Fibroblast of lung (primary cell): Measurements from ENCODE around the gene NOC4L. TPM values are rescaled to one million over a fixed set of nuclear protein-coding genes. Genes with fewer than 3 reads are reported as not detected.
"Not testable (repeated sequence)": the region's sequence is repeated elsewhere in the genome, so short reads cannot be mapped to it uniquely, and the experiment has no call there.

ENCODE experiments used
- DNase-seq, 2 donors: peaks; one replicate each; pipeline versions ENCODE4 v3.0.0 to v3.0.0-alpha.2; 2010; ENCODE audit warnings: low read depth in 2 of 2
- H2AFZ ChIP-seq: 2 replicates; pipeline ENCODE4 v1.5.1; 2012; ENCODE audit warnings: low read length, control low read depth, inconsistent platforms
- H3K27ac ChIP-seq: 2 replicates; pipeline ENCODE4 v1.5.1; 2011; ENCODE audit warnings: low read length, control low read depth; ENCODE audit not compliant: insufficient read depth
- H3K27me3 ChIP-seq: 2 replicates; pipeline ENCODE4 v1.5.1; 2011; ENCODE audit warnings: mild to moderate bottlenecking, low read length; ENCODE audit not compliant: control insufficient read depth, insufficient read depth
- H3K36me3 ChIP-seq: 2 replicates; pipeline ENCODE4 v1.5.1; 2011; ENCODE audit warnings: low read length; ENCODE audit not compliant: control insufficient read depth, insufficient read depth
- H3K4me1 ChIP-seq: 2 replicates; pipeline ENCODE4 v1.5.1; 2011; ENCODE audit warnings: low read length; ENCODE audit not compliant: control insufficient read depth, insufficient read depth; ENCODE audit errors: extremely low read depth
- H3K4me2 ChIP-seq: 2 replicates; pipeline ENCODE4 v1.5.1; 2011; ENCODE audit warnings: low read length, control low read depth; ENCODE audit not compliant: insufficient read depth; ENCODE audit errors: extremely low read depth
- H3K4me3 ChIP-seq, 4 experiments: fragments of 200-600 bp in 1 of 4; sonication (generic) in 1 of 4; replicated peaks in 1 of 4; 2 replicates each; pipeline ENCODE4 v1.5.1; 2011 to 2016; ENCODE audit warnings: low read length in 4 of 4, low read depth in 3 of 4, mild to moderate bottlenecking in 3 of 4, control low read depth in 2 of 4, inconsistent platforms in 1 of 4, mixed read lengths in 1 of 4; ENCODE audit not compliant: insufficient read depth in 1 of 4; ENCODE audit errors: control extremely low read depth in 1 of 4
- H3K79me2 ChIP-seq: 2 replicates; pipeline ENCODE4 v1.5.1; 2012; ENCODE audit warnings: mild to moderate bottlenecking, low read length, inconsistent platforms; ENCODE audit not compliant: control insufficient read depth, insufficient read depth
- H3K9ac ChIP-seq: 2 replicates; pipeline ENCODE4 v1.5.1; 2011; ENCODE audit warnings: mild to moderate bottlenecking, low read length, control low read depth; ENCODE audit not compliant: insufficient read depth
- H3K9me3 ChIP-seq: 2 replicates; pipeline ENCODE4 v1.5.1; 2012; ENCODE audit warnings: low read depth, low read length; ENCODE audit not compliant: control insufficient read depth, insufficient read depth
- H4K20me1 ChIP-seq: 2 replicates; pipeline ENCODE4 v1.5.1; 2011; ENCODE audit warnings: low read length; ENCODE audit not compliant: control insufficient read depth, insufficient read depth; ENCODE audit errors: extremely low read depth
- CTCF ChIP-seq, 2 donors: IDR thresholded peaks in 1 of 2; conservative IDR thresholded peaks in 1 of 2; 1 replicate in 1 of 2; 2 replicates in 1 of 2; pipeline ENCODE4 v1.5.1; 2011 to 2012; ENCODE audit warnings: low read length in 2 of 2, control low read depth in 1 of 2, inconsistent platforms in 1 of 2, low read depth in 1 of 2, mild to moderate bottlenecking in 1 of 2
- EZH2 ChIP-seq: IDR thresholded peaks from 2 replicates; pipeline ENCODE4 v1.5.1; 2012; ENCODE audit warnings: low read length, control low read depth, mild to moderate bottlenecking; ENCODE audit errors: missing control alignments
- polyA plus RNA-seq, 2 donors: library from polyadenylated mRNA; depleted of rRNA in 1 of 2; stranded (reverse) in 1 of 2; unstranded in 1 of 2; fragments of >200 nt; gene quantifications; 2 replicates each; pipeline ENCODE4 v1.2.1, GENCODE V29; 2011 to 2012; ENCODE audit warnings: missing spikeins in 1 of 2
- total RNA-seq: library from RNA; depleted of rRNA; stranded (reverse); fragments of >200 nt; gene quantifications from 2 replicates; pipeline ENCODE4 v1.2.1, GENCODE V29; 2014

The NOC4L gene
- total and polyA plus RNA-seq, 2 donors (not counting 1 experiment from before 2014, with no cell fraction given): 3.0 to 6.8 TPM

- no peaks in the 10 kb centered on the region for H3K27me3 ChIP-seq
- H3K79me2 ChIP-seq: no peaks in the 10 kb centered on the region
- DNase-seq: no peak
- no peak overlapping the region for H2AFZ ChIP-seq
- H4K20me1 ChIP-seq: no peaks in the 10 kb centered on the region
- H3K27ac ChIP-seq: no peak overlapping the region
- no peak overlapping the region for H3K4me3 ChIP-seq
- H3K36me3 ChIP-seq: peaks cover 1% of the 10 kb centered on the region
- H3K9ac ChIP-seq: no peak overlapping the region
- H3K9me3 ChIP-seq: no peaks in the 10 kb centered on the region
- no peaks in the 10 kb centered on the region for H3K4me1 ChIP-seq
- TF ChIP-seq EZH2 (no peak), CTCF (conservative IDR thresholded peaks at IDR 0.05 in 1 of 2, IDR thresholded peaks at IDR 0.05 in 1 of 2; ENCODE audit: low read depth in 1 of 2, low read length in 2 of 2) (no peak)
- H3K4me2 ChIP-seq: no peak overlapping the region
Observed at GRCh38 chr12:132132609-132133430, 11.4 kb upstream of the NOC4L start.

GRCh38 chr12:132133952-132134652 lies 10.2 kb upstream of the NOC4L start:
- no peak overlapping the region for H3K4me2 ChIP-seq
- no peaks in the 10 kb centered on the region for H3K79me2 ChIP-seq
- no peak overlapping the region for H3K9ac ChIP-seq
- no peak for TF ChIP-seq EZH2
- TF ChIP-seq CTCF (conservative IDR thresholded peaks at IDR 0.05 in 1 of 2, IDR thresholded peaks at IDR 0.05 in 1 of 2; ENCODE audit: low read depth in 1 of 2, low read length in 2 of 2): no peak
- no peak for DNase-seq
- peaks cover 3% of the 10 kb centered on the region for H3K36me3 ChIP-seq
- H3K27me3 ChIP-seq: no peaks in the 10 kb centered on the region
- no peak overlapping the region for H3K27ac ChIP-seq
- no peaks in the 10 kb centered on the region for H4K20me1 ChIP-seq
- H3K9me3 ChIP-seq: no peaks in the 10 kb centered on the region
- no peak overlapping the region for H2AFZ ChIP-seq
- H3K4me1 ChIP-seq: no peaks in the 10 kb centered on the region
- no peak overlapping the region for H3K4me3 ChIP-seq

GRCh38 chr12:132134653-132135183 lies 9.5 kb upstream of the NOC4L start:
- not testable (repeated sequence) for H3K27ac ChIP-seq, H4K20me1 ChIP-seq, H3K79me2 ChIP-seq, H2AFZ ChIP-seq, H3K36me3 ChIP-seq, H3K4me2 ChIP-seq, H3K4me3 ChIP-seq, H3K4me1 ChIP-seq, DNase-seq, H3K9me3 ChIP-seq, H3K27me3 ChIP-seq, H3K9ac ChIP-seq

GRCh38 chr12:132136226-132136625 lies 8.0 kb upstream of the NOC4L start:
- H3K27ac ChIP-seq, H4K20me1 ChIP-seq, H2AFZ ChIP-seq, H3K4me1 ChIP-seq, DNase-seq, H3K9ac ChIP-seq, H3K9me3 ChIP-seq, H3K27me3 ChIP-seq, H3K79me2 ChIP-seq, H3K4me2 ChIP-seq, H3K4me3 ChIP-seq: not testable (repeated sequence)
- peaks cover 20% of the 10 kb centered on the region for H3K36me3 ChIP-seq
